Glutamatergic neuron (in vitro differentiated cells): ENCODE results near the gene PBOV1. TPM values are rescaled to one million over a fixed set of nuclear protein-coding genes. Genes with fewer than 3 reads are reported as not detected.

Source experiments
- DNase-seq: peaks from one replicate; pipeline ENCODE4 v3.0.0; 2022
- H3K27ac Mint-ChIP-seq: one replicate; pipeline ENCODE4 v1.8.0; 2020; ENCODE audit warnings: mild to moderate bottlenecking, mixed read lengths, inconsistent platforms; ENCODE audit not compliant: unreplicated experiment
- H3K27me3 Mint-ChIP-seq: one replicate; pipeline ENCODE4 v1.8.0; 2020; ENCODE audit warnings: mild to moderate bottlenecking, moderate library complexity, mixed read lengths, inconsistent platforms; ENCODE audit not compliant: unreplicated experiment
- H3K36me3 Mint-ChIP-seq: one replicate; pipeline ENCODE4 v1.8.0; 2020; ENCODE audit warnings: mild to moderate bottlenecking, mixed read lengths, inconsistent platforms; ENCODE audit not compliant: unreplicated experiment
- H3K4me1 Mint-ChIP-seq: one replicate; pipeline ENCODE4 v1.8.0; 2020; ENCODE audit warnings: mild to moderate bottlenecking, low read depth, mixed read lengths, inconsistent platforms; ENCODE audit not compliant: unreplicated experiment
- H3K4me3 Mint-ChIP-seq: one replicate; pipeline ENCODE4 v1.8.0; 2020; ENCODE audit warnings: mild to moderate bottlenecking, mixed read lengths, inconsistent platforms; ENCODE audit not compliant: unreplicated experiment
- H3K9me3 Mint-ChIP-seq: one replicate; pipeline ENCODE4 v1.8.0; 2020; ENCODE audit warnings: mild to moderate bottlenecking, moderate library complexity, mixed read lengths, inconsistent platforms; ENCODE audit not compliant: unreplicated experiment
- CTCF ChIP-seq: fragments of 200-600 bp; sonication (generic); IDR thresholded peaks from one replicate; pipeline ENCODE4 v1.5.0; 2021; ENCODE audit not compliant: partially characterized antibody, unreplicated experiment
- total RNA-seq: library from RNA; stranded (reverse); fragmentation: NEBNext Ultra II Directional; extraction: Animal tissue kit (Norgen Biotek cat#: 25700); gene quantifications from one replicate; pipeline ENCODE4 v1.2.1, GENCODE V29; 2021; ENCODE audit not compliant: unreplicated experiment

The PBOV1 gene
- total RNA-seq, 1 donor from 2014 or later: not detected

DNA sequence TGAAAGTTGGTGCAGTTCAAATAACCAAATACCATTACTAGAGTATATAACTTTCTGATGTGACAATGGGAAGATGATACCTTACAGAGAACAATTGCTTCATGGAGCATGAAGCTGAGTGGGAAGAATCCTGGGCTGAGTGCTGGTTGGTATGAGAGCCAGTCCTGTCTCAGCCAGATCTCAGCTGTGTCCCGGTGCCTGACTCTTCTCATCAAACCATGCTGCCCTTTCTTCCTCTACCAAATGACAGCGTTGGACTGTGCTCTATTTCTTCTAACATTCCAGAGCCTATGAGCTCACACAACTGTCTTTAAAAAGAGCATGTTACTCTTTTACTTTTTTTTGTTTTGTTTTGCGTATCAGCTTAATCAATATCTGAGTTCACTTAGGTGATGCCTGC lies 27.5 kb upstream of the PBOV1 start:
- Mint-ChIP-seq H3K4me1 (peaks cover 4% of the 10 kb centered on the region), H3K27me3 (peaks cover 2% of the 10 kb centered on the region)

GRCh38 chr6:138242987-138243592 lies 24.8 kb upstream of the PBOV1 start:
- H3K27ac Mint-ChIP-seq: no peak overlapping the region

More for the DNA sequence above, 27.5 kb upstream of the PBOV1 start:
- Mint-ChIP-seq H3K4me3 (no peak overlapping the region), H3K36me3 (no peaks in the 10 kb centered on the region), H3K27ac (no peak overlapping the region), H3K9me3 (peaks cover 1% of the 10 kb centered on the region)
- no peak for DNase-seq
- no peak for TF ChIP-seq CTCF

GRCh38 chr6:138241934-138242333 lies 23.6 kb upstream of the PBOV1 start:
- no peak for DNase-seq
- H3K27me3 Mint-ChIP-seq: peaks cover 3% of the 10 kb centered on the region
- H3K27ac Mint-ChIP-seq: no peak overlapping the region
- H3K36me3 Mint-ChIP-seq: no peaks in the 10 kb centered on the region
- TF ChIP-seq CTCF: no peak
- H3K4me3 Mint-ChIP-seq: no peak overlapping the region
- H3K4me1 Mint-ChIP-seq: peaks cover 8% of the 10 kb centered on the region
- H3K9me3 Mint-ChIP-seq: no peaks in the 10 kb centered on the region

More at GRCh38 chr6:138242987-138243592, 24.8 kb upstream of the PBOV1 start:
- no peak for DNase-seq
- Mint-ChIP-seq H3K36me3 (no peaks in the 10 kb centered on the region), H3K27me3 (peaks cover 3% of the 10 kb centered on the region), H3K9me3 (no peaks in the 10 kb centered on the region), H3K4me3 (no peak overlapping the region), H3K4me1 (peaks cover 8% of the 10 kb centered on the region)
- TF ChIP-seq CTCF: no peak

DNA sequence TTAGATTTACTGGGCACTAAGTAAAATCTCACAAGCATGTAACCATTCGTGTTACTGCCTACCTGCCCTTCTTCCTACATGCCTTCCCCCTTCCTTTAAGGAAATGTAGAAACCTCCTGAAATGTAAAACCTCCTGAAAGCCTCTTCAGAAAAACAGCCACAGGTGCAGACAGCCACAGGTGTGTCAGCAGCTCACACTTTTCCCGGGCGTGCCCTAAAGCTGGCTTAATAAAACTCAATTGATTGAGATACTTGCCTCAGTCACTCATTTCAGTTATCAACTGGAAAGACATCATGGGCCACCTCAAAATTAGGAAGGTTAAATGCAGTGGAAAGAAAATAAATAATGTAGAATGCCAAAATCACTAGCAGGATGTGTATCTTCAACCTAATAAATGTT lies 23.1 kb upstream of the PBOV1 start:
- H3K4me1 Mint-ChIP-seq: peaks cover 8% of the 10 kb centered on the region
- no peak for DNase-seq
- TF ChIP-seq CTCF: no peak
- H3K4me3 Mint-ChIP-seq: no peak overlapping the region
- H3K27ac Mint-ChIP-seq: no peak overlapping the region
- peaks cover 3% of the 10 kb centered on the region for H3K27me3 Mint-ChIP-seq
- no peaks in the 10 kb centered on the region for H3K36me3 Mint-ChIP-seq
- H3K9me3 Mint-ChIP-seq: no peaks in the 10 kb centered on the region

DNA sequence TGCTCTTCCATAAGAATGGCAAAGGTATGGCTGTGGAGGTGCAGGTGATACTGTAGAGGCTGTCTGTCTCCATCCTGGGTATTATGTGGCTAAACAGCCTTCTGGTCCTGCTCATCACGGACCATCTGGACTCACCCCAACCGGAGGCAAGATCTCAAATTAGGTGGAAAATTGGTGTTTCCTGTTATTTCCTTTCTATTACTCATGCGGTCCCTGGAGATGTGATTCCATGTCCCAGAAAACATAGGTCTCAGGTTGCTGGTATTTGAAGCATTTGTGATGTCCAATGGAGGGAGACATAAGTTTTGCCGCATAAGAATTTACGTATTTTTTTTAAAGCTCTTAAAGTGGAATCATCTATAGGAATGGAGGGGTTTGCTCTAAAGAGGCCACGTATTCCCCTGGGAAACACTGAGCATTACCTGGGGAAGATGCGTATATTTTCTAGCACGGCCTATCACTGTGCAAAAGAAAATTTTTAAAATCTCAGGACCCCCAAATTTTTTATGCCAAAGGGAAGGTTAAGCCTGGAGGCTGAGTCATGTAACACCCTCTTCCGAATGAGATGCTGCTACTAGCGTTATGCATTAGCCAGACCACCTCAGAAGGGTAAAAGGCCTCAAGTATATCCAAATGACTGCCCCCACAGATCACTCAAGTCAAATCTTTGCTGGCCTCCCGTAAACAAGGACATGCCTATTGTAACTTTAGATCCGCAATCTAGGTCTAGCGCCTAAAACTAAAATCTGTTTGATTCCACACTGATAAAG lies 22.4 kb upstream of the PBOV1 start:
- H3K9me3 Mint-ChIP-seq: no peaks in the 10 kb centered on the region
- peak overlapping the region; percentile 52 for H3K27ac Mint-ChIP-seq
- H3K4me1 Mint-ChIP-seq: peaks cover 8% of the 10 kb centered on the region
- no peak overlapping the region for H3K4me3 Mint-ChIP-seq
- TF ChIP-seq CTCF: no peak
- H3K36me3 Mint-ChIP-seq: no peaks in the 10 kb centered on the region
- H3K27me3 Mint-ChIP-seq: peaks cover 3% of the 10 kb centered on the region
- no peak for DNase-seq
